Activated CD4-positive, alpha-beta T cell treated with anti-CD3 and anti-CD28 coated beads for 1 hour (primary cell): ENCODE data around the gene SPRING1.
A peak's percentile ranks its signal among the peaks of the same experiment; 100 is the strongest.

Source experiments
- DNase-seq: peaks from one replicate; pipeline ENCODE4 v3.0.0-alpha.2; 2020

Gene SPRING1

GRCh38 chr12:116736962-116737773 lies 701 bp downstream of the SPRING1 start:
- no peak for DNase-seq

- DNase-seq, result no peak
These were observed 1.8 kb downstream of the SPRING1 start for GRCh38 chr12:116735951-116736599.

GRCh38 chr12:116735084-116735483 lies 2.8 kb downstream of the SPRING1 start:
- DNase-seq, result no peak

- no peak for DNase-seq
These were observed 3.6 kb downstream of the SPRING1 start for GRCh38 chr12:116734156-116734768.

GRCh38 chr12:116731801-116732200 lies 6.1 kb downstream of the SPRING1 start:
- DNase-seq, result no peak

- DNase-seq, result no peak
These were observed 10.0 kb downstream of the SPRING1 start for GRCh38 chr12:116727891-116728290.

GRCh38 chr12:116727261-116727660 lies 10.6 kb downstream of the SPRING1 start:
- no peak for DNase-seq

GRCh38 chr12:116726694-116727093 lies 11.2 kb downstream of the SPRING1 start:
- DNase-seq, result no peak

GRCh38 chr12:116722245-116722644 lies 15.6 kb downstream of the SPRING1 start:
- no peak for DNase-seq

GRCh38 chr12:116719731-116720528 lies 17.9 kb downstream of the SPRING1 start:
- no peak for DNase-seq

GRCh38 chr12:116718655-116719454 lies 19.0 kb downstream of the SPRING1 start:
- no peak for DNase-seq

- DNase-seq, result no peak
These were observed 20.1 kb downstream of the SPRING1 start for GRCh38 chr12:116717466-116718437.

GRCh38 chr12:116714175-116714574 lies 23.7 kb downstream of the SPRING1 start:
- DNase-seq, result no peak

GRCh38 chr12:116713527-116713926 lies 24.3 kb downstream of the SPRING1 start:
- no peak for DNase-seq

- no peak for DNase-seq
These were observed 25.2 kb downstream of the SPRING1 start for GRCh38 chr12:116712458-116713303.

GRCh38 chr12:116710370-116711150 lies 27.3 kb downstream of the SPRING1 start:
- DNase-seq, result no peak

- no peak for DNase-seq
These were observed 28.1 kb downstream of the SPRING1 start for GRCh38 chr12:116709768-116710167.

GRCh38 chr12:116708826-116709756 lies 28.8 kb downstream of the SPRING1 start:
- peak; percentile 36 for DNase-seq
